ENCODE results near the gene CLIP2. TPM values are rescaled to one million over a fixed set of nuclear protein-coding genes. Genes with fewer than 3 reads are reported as not detected.
"Not testable (repeated sequence)": the region's sequence is repeated elsewhere in the genome, so short reads cannot be mapped to it uniquely, and the experiment has no call there.

The CLIP2 gene
- 55.1 TPM for polyA plus RNA-seq (2012; ENCODE audit: insufficient read depth, insufficient read length, low read depth)

- H3K4me1 ChIP-seq, result peaks cover 2% of the 10 kb centered on the region
- peak within 1 kb of the TSS; percentile 61 for H3K4me3 ChIP-seq (ENCODE audit: low read depth, low read length)
- H3K36me3 ChIP-seq, result no peaks in the 10 kb centered on the region
- peaks cover 3% of the 10 kb centered on the region; the same call in 1 of the 2 replicates for H3K27me3 ChIP-seq
- peak; percentile 86 for DNase-seq
- no peak for TF ChIP-seq CTCF (IDR thresholded peaks at IDR 0.05; ENCODE audit: low read depth, low read length)
- no peaks in the 10 kb centered on the region for H3K9me3 ChIP-seq
Measured at GRCh38 chr7:74289018-74289658, at the start of gene CLIP2. Gene CLIP2 (plus strand): TSS chr7:74289407. CDS start chr7:74317547, 28,140 bp downstream.

DNA sequence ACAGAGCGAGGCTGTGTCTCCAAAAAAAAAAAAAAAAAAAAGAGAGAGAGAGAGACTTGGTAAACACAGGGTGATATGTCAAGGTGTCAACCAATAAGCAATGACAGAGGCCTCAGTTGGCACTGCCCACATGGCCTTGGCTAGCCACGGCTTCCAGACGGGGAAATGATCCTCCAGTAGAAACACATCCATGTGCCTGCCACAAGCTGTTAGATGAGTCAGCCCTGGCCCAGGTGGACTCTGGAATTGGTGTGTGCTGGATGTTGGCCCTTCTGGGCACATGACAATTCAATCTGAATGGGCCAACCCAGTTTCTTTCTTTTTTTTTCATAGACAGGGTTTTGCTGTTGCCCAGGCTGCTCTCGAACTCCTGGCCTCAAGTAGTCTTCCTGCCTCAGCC, 48.7 kb upstream of the CLIP2 start:
- no peaks in the 10 kb centered on the region for H3K27me3 ChIP-seq
- H3K9me3 ChIP-seq, result no peaks in the 10 kb centered on the region
- no peaks in the 10 kb centered on the region for H3K4me1 ChIP-seq
- H3K4me3 ChIP-seq (ENCODE audit: low read depth, low read length), result no peak overlapping the region
- no peak for TF ChIP-seq CTCF (IDR thresholded peaks at IDR 0.05; ENCODE audit: low read depth, low read length)
- H3K36me3 ChIP-seq, result peaks cover 80% of the 10 kb centered on the region
- DNase-seq, result no peak

DNA sequence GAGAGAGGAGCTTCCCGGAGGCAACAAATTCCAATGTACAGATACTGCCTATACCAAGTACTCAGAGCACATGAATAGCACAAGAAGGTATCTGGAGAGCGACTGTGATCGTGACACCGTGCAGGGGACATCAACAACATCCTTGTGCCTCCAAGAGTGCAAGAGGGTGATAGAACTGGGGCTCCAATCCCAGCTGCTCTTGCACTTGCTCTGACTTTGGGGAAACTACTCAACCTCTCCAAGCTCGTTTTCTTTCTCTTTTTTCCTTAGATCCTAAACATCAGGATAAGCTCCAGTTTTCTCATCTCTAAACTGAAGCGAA, 47.1 kb upstream of the CLIP2 start:
- Histone ChIP-seq H3K36me3 (peaks cover 77% of the 10 kb centered on the region), H3K4me3 (ENCODE audit: low read depth, low read length) (no peak overlapping the region), H3K9me3 (no peaks in the 10 kb centered on the region), H3K4me1 (no peaks in the 10 kb centered on the region), H3K27me3 (no peaks in the 10 kb centered on the region)
- no peak for DNase-seq
- TF ChIP-seq CTCF (IDR thresholded peaks at IDR 0.05; ENCODE audit: low read depth, low read length), result no peak

DNA sequence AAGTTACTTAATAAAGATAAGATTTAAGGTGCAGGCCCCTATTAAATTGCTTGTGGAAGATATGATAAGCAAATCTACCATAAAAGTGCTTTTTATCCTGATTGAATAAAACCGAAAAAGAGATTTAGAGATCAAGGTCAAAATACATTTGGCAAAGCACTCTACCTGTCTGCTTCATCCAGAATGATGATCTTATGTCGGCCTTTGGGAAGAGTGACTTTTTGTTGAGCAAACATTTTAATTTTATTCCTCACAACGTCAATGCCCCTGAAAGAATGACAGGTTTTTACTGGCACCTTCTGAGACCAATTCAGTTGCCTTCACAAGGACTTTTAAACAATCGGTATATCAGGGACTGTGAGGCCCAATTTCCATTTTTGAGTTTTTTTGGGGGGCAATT, 42.7 kb upstream of the CLIP2 start:
- Histone ChIP-seq H3K9me3 (no peaks in the 10 kb centered on the region), H3K4me1 (no peaks in the 10 kb centered on the region), H3K36me3 (peaks cover 75% of the 10 kb centered on the region), H3K4me3 (ENCODE audit: low read depth, low read length) (no peak overlapping the region), H3K27me3 (no peaks in the 10 kb centered on the region)
- no peak for TF ChIP-seq CTCF (IDR thresholded peaks at IDR 0.05; ENCODE audit: low read depth, low read length)
- no peak for DNase-seq

GRCh38 chr7:74248156-74248555, 41.1 kb upstream of the CLIP2 start:
- Histone ChIP-seq H3K4me3 (ENCODE audit: low read depth, low read length) (no peak overlapping the region), H3K9me3 (no peaks in the 10 kb centered on the region), H3K36me3 (peaks cover 58% of the 10 kb centered on the region), H3K4me1 (no peaks in the 10 kb centered on the region), H3K27me3 (no peaks in the 10 kb centered on the region)
- no peak for TF ChIP-seq CTCF (IDR thresholded peaks at IDR 0.05; ENCODE audit: low read depth, low read length)
- no peak for DNase-seq

DNA sequence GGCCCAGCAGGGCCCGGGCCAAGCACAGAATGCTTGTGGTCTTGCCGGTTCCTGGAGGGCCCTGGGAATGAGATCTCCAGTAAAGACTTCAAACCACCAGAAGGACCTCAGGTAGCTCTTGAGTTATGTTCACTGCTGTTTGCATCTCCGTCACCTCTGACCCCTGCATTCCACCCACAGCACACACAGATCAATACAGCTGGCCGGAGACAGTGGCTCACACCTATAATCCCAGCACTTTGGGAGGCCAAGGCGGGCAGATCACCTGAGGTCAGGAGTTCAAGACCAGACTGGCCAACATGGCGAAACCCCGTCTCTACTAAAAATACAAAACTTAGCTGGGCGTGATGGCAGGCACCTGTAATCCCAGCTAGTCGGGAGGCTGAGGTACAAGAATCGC, 40.1 kb upstream of the CLIP2 start:
- H3K9me3 ChIP-seq; DNase-seq; H3K4me1 ChIP-seq; H3K4me3 ChIP-seq (ENCODE audit: low read depth, low read length); H3K27me3 ChIP-seq: not testable (repeated sequence)
- peaks cover 58% of the 10 kb centered on the region for H3K36me3 ChIP-seq
